GM18526 (cell line): Measurements from ENCODE around the gene IQSEC3.

Experiments
- POLR2A ChIP-seq: IDR thresholded peaks from 3 replicates; pipeline ENCODE4 v1.6.1; 2011; ENCODE audit not compliant: insufficient read length; ENCODE audit errors: extremely low read depth

IQSEC3 gene

DNA sequence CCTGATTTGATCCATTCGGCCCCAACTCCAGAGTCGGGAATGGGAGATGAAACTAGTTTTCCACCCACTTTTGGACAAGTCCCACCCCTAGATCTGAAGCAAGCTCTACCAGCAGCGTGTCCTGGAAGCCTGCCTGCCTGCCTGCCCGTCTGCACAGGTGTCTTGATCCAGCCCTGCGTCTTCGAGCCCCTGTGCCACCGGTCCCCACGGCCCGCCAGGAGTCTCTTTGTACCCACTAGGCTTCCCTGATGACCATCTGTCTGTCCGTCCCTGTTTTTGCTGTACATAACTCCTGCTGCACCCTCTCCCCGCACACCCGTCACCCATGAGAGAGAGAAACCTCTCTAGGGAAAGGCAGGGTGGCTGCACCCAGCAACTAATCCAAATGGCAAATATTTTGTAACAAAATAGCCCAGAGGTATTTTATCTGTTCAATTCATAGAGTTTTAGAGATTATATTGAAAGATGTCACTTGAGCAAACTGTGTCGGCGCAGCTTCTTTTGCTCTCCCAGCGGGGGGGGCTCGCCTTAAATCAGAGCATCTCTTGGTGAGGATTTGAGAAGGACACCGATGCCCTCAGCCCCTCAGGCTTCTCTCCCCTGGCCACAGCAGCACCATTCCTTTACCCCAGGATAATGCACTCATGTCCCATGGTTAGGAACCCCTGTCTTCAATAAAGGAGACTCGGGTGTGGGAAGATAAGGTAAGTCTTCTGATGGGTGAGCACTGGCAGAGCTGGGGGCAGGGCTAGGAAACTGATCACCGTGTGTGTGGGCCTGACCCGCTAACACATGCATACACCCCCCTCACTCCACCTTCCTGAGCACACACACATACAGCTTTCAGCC, 111.6 kb downstream of the IQSEC3 start:
- no peak for TF ChIP-seq POLR2A

- no peak for TF ChIP-seq POLR2A
Measured at GRCh38 chr12:178829-179109, 112.2 kb downstream of the IQSEC3 start.

DNA sequence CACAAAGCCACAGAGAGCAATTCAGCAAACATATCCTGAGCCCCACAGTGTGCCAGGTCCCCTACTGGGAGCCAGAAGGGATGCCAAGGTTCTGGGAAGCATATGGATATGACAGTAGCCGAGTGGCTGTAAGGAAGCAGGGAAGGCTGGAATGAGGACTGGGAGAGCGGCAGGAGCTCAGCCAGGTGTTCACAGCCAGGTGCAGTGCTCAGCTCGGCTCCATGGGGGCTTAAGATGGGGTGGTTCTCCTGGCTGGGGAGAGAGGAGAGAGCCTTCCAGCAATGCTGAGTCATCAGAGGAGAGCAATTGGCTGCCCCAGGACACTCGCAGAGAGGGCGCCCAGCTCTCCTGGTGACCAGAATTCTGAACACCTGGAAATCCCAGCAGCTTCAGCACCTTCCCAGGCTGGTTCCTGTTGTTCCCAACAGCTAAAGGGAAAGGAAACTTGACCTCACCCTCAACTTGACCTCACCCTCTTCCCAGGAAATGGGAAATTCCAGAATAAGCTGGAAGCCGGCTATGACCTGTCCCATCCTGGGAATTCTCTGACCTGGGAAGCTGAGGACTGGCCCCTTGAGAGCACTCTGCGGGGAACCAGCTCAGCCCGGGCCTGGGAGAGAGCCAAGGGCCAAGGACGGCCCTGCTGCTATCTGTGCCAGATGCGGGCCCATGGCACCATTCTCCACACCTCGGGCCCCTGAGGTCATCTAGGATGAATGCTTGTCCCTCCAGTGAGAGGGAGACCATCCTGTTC, 112.7 kb downstream of the IQSEC3 start:
- TF ChIP-seq POLR2A: no peak

DNA sequence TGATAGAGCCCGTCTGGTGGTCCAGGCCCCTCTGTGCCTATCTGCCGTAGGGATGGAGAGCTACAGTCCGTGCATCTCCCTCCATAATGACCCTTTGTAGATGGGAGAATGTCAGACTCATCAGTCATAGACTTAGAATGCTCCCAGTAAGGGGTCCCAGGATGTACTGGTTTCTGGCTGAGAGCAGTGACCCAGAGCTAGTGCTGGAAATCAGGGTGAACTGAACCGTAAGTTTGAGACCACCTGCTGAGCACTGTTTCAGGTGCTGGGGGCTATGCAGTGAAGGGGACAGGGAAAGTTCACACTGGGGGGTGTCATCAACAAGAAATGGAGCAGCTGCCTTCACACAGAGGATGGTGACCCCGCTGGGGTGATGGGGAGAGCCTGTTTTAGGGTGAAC, 113.3 kb downstream of the IQSEC3 start:
- TF ChIP-seq POLR2A: no peak

- no peak for TF ChIP-seq POLR2A
Measured at GRCh38 chr12:180445-180844, 113.9 kb downstream of the IQSEC3 start.

- no peak for TF ChIP-seq POLR2A
Measured at GRCh38 chr12:181921-182320, 115.4 kb downstream of the IQSEC3 start.

- no peak for TF ChIP-seq POLR2A
Measured at GRCh38 chr12:182381-182892, 115.9 kb downstream of the IQSEC3 start.

DNA sequence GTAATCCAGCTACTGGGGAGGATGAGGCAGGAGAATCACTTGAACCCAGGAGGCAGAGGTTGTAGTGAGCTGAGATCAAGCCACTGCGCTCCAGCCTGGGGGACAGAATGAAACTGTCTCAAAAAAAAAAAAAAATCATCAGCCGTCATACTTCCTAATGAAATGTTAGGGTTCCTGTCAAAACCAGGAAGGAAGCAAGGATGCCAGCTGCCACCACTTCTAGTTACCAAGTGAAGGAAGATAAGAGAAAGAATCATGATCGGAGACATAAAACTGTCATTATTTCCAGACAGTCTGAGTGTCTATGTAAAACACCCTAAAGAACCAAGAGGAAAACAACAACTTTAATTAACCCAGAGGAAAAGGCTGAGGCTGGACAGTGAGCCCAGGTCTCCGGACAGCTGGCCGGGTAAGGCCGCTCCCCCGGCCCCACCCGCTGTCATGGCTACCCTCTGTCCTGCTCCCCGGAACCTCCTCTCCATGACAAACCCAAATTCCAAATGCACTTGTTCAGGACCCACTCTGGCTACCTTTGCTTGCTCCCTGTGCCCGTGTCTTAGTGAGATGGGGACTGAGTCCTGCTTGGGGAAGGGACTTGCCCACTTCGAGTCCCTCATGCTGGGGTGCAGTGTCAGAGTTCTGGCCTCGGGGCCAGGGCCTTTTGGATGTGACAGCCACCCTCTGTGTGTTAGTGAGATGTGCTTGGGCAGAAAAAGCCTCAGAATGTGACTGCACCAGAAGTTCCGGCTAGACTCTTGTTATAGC, 118.4 kb downstream of the IQSEC3 start:
- no peak for TF ChIP-seq POLR2A

DNA sequence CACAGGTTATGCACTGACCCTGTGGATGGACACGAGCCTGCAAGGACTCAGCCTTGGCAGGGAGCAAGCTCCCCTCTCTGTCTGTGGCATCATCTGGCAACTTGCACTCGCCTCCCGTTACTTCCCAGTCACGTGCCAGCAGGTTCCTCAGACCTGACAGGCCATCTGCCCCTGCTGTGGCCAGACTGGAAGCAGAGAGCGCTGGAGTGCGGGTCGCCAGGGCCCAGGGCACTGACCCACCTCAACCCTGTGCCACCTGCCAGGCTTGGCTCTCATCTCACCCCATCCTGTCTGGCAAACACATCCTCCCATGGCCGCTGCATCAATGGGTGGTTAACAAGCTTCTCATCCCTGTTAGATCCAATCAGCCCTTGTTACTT, 119.0 kb downstream of the IQSEC3 start:
- no peak for TF ChIP-seq POLR2A

DNA sequence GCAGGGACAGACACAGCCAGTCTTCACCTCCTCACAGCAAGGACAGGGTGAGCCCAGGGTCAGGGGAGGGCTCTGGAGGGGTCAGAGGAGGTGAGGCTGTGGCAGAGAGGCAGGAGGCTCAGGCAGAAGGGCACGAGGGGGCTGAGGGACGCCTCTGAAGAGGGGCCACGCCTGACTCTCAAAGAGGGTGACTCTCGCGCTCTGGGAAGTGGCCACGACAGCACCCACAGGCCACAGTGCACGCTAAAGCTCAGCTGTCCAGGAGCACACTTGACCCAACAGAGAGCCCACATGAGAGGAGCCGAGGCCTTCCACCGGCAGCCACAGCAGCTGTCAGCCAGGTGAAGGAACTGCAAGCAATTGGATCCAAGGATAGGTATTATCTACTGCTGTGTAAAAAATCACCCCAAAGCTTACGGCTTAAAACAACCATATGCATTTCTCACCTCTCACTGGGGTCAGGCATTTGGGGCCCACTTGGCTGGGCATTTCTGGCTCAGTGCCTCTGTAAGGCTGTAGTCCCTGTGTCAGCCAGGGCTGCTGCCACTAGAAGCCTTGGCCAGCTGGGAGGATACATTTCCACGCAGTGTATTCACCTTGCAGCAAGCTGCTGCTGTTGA, 119.5 kb downstream of the IQSEC3 start:
- TF ChIP-seq POLR2A: no peak

DNA sequence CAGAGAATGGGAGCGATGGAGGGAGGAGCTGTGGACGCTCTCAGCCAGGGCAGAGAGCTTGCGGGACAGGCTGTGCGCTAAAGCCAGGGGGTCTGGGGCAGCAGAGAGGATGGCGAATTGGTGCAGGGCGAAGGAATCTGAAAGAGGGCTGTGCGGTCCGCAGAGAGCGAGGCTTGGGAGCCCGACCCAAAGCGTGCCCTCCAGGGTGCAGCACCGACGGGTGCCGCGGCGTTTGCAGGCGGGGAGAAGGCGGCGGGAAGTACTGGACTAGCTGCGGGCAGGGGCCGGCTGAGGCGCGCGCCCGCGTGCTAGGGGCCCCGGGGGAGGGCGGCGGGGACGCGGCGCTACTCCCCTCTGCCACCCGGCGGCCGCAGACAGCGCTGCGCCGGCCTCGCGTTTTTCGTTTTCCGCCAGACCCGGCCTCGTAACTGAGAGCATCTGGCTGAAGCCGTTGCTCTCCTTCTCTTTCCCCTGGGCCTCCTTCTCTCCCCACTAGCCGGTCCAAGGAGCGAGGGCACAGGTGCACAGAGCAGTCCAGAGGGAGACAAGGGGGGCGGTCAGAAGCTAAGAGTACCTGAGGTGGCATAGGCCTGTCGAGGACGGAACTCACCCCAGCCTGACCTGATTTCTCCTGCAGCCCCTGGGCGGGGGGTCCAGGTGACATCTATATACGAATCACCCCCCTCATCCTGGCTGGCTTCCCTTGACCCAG, 122.5 kb downstream of the IQSEC3 start:
- no peak for TF ChIP-seq POLR2A

- no peak for TF ChIP-seq POLR2A
Measured at GRCh38 chr12:189622-189962, 123.0 kb downstream of the IQSEC3 start.

DNA sequence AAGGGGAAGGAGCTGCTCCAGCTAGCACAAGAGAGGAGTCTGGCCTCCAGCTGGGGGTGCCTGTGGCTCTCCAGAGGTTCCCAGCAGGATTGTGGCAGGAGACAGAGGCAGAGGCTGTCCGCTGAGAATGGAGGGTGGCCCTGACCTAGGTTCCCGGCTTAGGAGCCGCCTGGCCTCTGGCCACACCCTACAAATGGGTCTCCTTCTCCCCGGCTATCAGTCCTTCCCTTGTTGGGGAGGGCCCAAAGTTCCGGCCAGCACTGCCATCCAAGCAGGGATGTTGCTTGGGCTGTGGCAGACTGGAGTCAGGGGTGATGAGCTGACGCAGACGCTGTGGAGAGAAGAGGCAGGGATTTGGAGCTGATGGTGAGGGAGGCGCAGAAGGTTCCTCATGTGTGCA, 124.3 kb downstream of the IQSEC3 start:
- TF ChIP-seq POLR2A: no peak

GRCh38 chr12:191541-191940, 125.0 kb downstream of the IQSEC3 start:
- no peak for TF ChIP-seq POLR2A

DNA sequence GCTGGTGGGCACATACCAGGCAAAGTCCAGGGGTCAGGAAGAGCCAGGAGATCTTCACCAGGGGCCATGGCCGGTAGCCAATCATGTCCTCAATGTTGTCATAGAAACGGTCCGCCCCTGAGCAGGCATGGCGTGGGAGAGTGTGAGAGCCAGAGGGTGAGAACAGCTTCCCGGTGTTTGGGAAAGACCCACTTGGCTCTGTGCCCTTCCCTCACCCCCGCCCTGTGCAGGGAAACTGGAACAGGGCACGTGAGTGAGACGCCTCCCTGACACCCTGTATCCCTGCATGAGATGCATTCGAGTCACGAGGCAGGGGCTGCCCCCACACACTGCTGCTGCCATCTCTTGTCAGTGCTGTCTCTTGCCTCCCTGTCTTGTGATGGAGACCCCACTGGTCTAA, 126.7 kb downstream of the IQSEC3 start:
- TF ChIP-seq POLR2A: no peak
